Kidney (tissue), 14 donors: ENCODE measurements around the gene SLC25A30. TPM values are rescaled to one million over a fixed set of nuclear protein-coding genes. Genes with fewer than 3 reads are reported as not detected.

ENCODE experiments used
- DNase-seq, 5 donors: peaks; one replicate each; pipeline ENCODE4 v3.0.0-alpha.2; 2013 to 2020
- FAIRE-seq: peaks from 2 replicates; lab custom pipeline; 2012; peaks lifted over from hg19 to GRCh38; lab: Jason Lieb, UNC
- H3K27ac ChIP-seq, 2 donors: one replicate each; pipeline ENCODE4 v1.7.0; 2013; ENCODE audit warnings: low read depth in 2 of 2, low read length in 2 of 2, inconsistent platforms in 1 of 2
- H3K27me3 ChIP-seq: one replicate; pipeline ENCODE4 v1.7.1; 2013; ENCODE audit warnings: low read length, inconsistent platforms; ENCODE audit not compliant: control insufficient read depth, insufficient read depth
- H3K36me3 ChIP-seq, 3 donors: one replicate each; pipeline versions ENCODE4 v1.7.0 to v1.7.1; 2013; ENCODE audit warnings: low read length in 3 of 3, control low read depth in 1 of 3, inconsistent platforms in 1 of 3; ENCODE audit not compliant: insufficient read depth in 3 of 3, control insufficient read depth in 2 of 3
- H3K4me1 ChIP-seq, 3 donors: one replicate each; pipeline versions ENCODE4 v1.7.0 to v1.7.1; 2013; ENCODE audit warnings: low read length in 3 of 3, inconsistent platforms in 1 of 3, low read depth in 1 of 3; ENCODE audit not compliant: control insufficient read depth in 2 of 3, insufficient read depth in 2 of 3
- H3K4me3 ChIP-seq, 3 donors: one replicate each; pipeline versions ENCODE4 v1.7.0 to v1.8.1; 2013; ENCODE audit warnings: low read length in 3 of 3, control low read depth in 1 of 3, inconsistent platforms in 1 of 3
- H3K9ac ChIP-seq, 3 donors: one replicate each; pipeline versions ENCODE4 v1.7.0 to v1.7.1; 2013; ENCODE audit warnings: low read length in 3 of 3, control low read depth in 1 of 3, inconsistent platforms in 1 of 3
- H3K9me3 ChIP-seq, 3 donors: one replicate each; pipeline versions ENCODE4 v1.7.0 to v1.7.1; 2013; ENCODE audit warnings: low read length in 3 of 3, control low read depth in 1 of 3, inconsistent platforms in 1 of 3; ENCODE audit not compliant: control insufficient read depth in 2 of 3, insufficient read depth in 1 of 3
- CTCF ChIP-seq: IDR thresholded peaks from 3 replicates; pipeline ENCODE4 v1.5.1; 2012; ENCODE audit warnings: mild to moderate bottlenecking, moderate library complexity, borderline replicate concordance; ENCODE audit not compliant: insufficient read depth; ENCODE audit errors: extremely low read depth
- intact Hi-C: fragments of 100-400 bp; cut with DNase I; formaldehyde crosslinking; loops from one replicate; pipeline ENCODE4 v1.11.1; 2022
- polyA plus RNA-seq: library from polyadenylated mRNA; stranded (reverse); fragments of 350-450 nt; fragmentation: Illumina TruSeq; extraction: RNeasy Lipid Tissue Mini Kit (QIAGEN cat#74804); gene quantifications from one replicate; pipeline ENCODE4 v1.2.3, GENCODE V29; 2014; ENCODE audit warnings: low read depth, low replicate concordance; ENCODE audit not compliant: insufficient read depth
- total RNA-seq: library from RNA; stranded (reverse); fragmentation: NEBNext Ultra II Directional; extraction: Animal tissue kit (Norgen Biotek cat#: 25700); gene quantifications from one replicate; pipeline ENCODE4 v1.2.1, GENCODE V29; 2021
- donor health status: control.
- donor health status: control.
- donor health status: control.
- donor health status: control.
- donor health status: control.
- donor health status: DM: yes; HTN: yes; CAD: no.
- donor health status: Normal renal cell carcinoma (clear cell type).

SLC25A30 gene
- total and polyA plus RNA-seq, 2 donors from 2014 or later: 32.9 to 47.1 TPM

DNA sequence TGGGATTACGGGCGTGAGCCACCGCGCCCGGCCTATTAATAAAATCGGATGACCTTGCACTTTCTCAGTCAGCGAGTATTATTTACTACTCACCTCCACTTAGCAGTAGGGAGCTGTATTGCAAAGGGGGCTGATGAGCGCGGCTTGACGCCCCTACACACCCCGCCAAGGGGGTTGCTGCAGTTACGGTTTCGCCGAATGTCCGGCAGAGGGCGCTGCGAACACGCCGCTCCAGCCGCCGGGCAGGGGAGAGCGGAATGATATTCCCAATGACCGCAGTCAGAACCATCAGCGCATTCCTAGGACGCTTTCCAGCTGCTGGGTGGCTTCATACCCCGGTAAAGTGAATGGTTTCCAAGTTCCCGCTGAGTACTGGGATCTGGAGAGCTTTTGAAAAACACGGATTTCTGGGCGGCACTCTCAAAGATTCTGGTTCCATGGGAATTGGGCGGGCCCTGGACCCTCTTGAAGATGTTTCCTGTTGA is 47.2 kb downstream of the SLC25A30 start:
- H3K9ac ChIP-seq: no peak overlapping the region
- no peak overlapping the region for H3K4me3 ChIP-seq
- no peak overlapping the region for H3K27ac ChIP-seq
- H3K27me3 ChIP-seq: no peaks in the 10 kb centered on the region
- FAIRE-seq (no peak), DNase-seq (peak; percentile 78 to 90 (median 84))
- no peaks in the 10 kb centered on the region for H3K9me3 ChIP-seq
- intact Hi-C loops: no loop called here
- H3K4me1 ChIP-seq: peaks cover 0 to 16% (median 14%) of the 10 kb centered on the region in 3 donors
- peaks cover 0 to 6% (median 0%) of the 10 kb centered on the region in 3 donors for H3K36me3 ChIP-seq
- peak; percentile 91 for TF ChIP-seq CTCF

DNA sequence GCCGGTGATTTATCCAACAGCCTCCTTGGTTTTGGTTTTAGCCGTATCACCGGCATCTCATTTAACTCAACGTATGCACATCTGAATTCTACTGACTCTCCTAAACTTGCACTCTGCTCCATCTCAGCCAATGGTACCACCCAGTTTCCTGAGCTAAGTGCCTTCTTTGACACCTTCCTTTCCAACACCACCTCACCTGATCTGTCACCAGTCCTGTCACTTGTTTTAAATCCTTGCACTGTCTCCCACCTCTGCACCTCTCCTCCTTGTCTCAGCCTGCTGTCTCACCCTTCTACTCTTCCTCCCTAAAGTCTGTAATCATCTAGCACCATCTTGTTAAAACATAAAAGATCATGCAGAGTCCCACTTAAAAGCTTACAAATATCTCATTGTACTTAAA is 49.1 kb downstream of the SLC25A30 start:
- no peak for FAIRE-seq
- intact Hi-C loops: no loop called here
- TF ChIP-seq CTCF: no peak
- Histone ChIP-seq H3K9ac (no peak overlapping the region), H3K4me3 (no peak overlapping the region), H3K36me3 (peaks cover 0 to 6% (median 0%) of the 10 kb centered on the region in 3 donors), H3K27ac (peak overlapping the region in 1 of 2 donors; percentile 5), H3K4me1 (peaks cover 0 to 16% (median 14%) of the 10 kb centered on the region in 3 donors), H3K9me3 (no peaks in the 10 kb centered on the region), H3K27me3 (no peaks in the 10 kb centered on the region)
- no peak for DNase-seq

- Histone ChIP-seq H3K27ac (peak overlapping the region; percentile 5 to 27), H3K4me3 (no peak overlapping the region), H3K27me3 (no peaks in the 10 kb centered on the region), H3K9me3 (no peaks in the 10 kb centered on the region), H3K36me3 (peaks cover 0 to 6% (median 0%) of the 10 kb centered on the region in 3 donors), H3K9ac (no peak overlapping the region), H3K4me1 (peaks cover 0 to 16% (median 14%) of the 10 kb centered on the region in 3 donors)
- no peak for FAIRE-seq
- TF ChIP-seq CTCF: no peak
- peak in 2 of 5 donors; percentile 27 to 32 for DNase-seq
- intact Hi-C loops: no loop called here
These were observed 49.6 kb downstream of the SLC25A30 start for GRCh38 chr13:45368571-45368970.
